Hepatocyte (in vitro differentiated cells): Measurements from ENCODE around the gene MED29. TPM values are rescaled to one million over a fixed set of nuclear protein-coding genes. Genes with fewer than 3 reads are reported as not detected.

Experiments
- DNase-seq: peaks from one replicate; pipeline ENCODE4 v3.0.0-alpha.2; 2016; ENCODE audit warnings: low spot score
- H2AFZ ChIP-seq: fragments of 200-600 bp; sonication (generic); 2 replicates; pipeline ENCODE4 v1.6.0; 2016; ENCODE audit warnings: antibody characterized with exemption, mild to moderate bottlenecking
- H3K27ac ChIP-seq: fragments of 200-600 bp; sonication (generic); 2 replicates; pipeline ENCODE4 v1.5.1; 2016; ENCODE audit warnings: mild to moderate bottlenecking
- H3K27me3 ChIP-seq: fragments of 200-600 bp; sonication (generic); 2 replicates; pipeline ENCODE4 v1.6.1; 2016
- H3K36me3 ChIP-seq: fragments of 200-600 bp; sonication (generic); replicated peaks from 2 replicates; pipeline ENCODE4 v1.5.1; 2016; ENCODE audit warnings: low read depth; ENCODE audit not compliant: insufficient read depth
- H3K4me1 ChIP-seq: fragments of 200-600 bp; sonication (generic); 2 replicates; pipeline ENCODE4 v1.5.1; 2016; ENCODE audit warnings: mild to moderate bottlenecking, moderate library complexity; ENCODE audit not compliant: insufficient read depth
- H3K4me2 ChIP-seq: fragments of 200-600 bp; sonication (generic); 2 replicates; pipeline ENCODE4 v1.6.0; 2016
- H3K4me3 ChIP-seq: fragments of 200-600 bp; sonication (generic); 2 replicates; pipeline ENCODE4 v1.5.1; 2016; ENCODE audit warnings: mild to moderate bottlenecking
- H3K79me2 ChIP-seq: fragments of 200-600 bp; sonication (generic); 2 replicates; pipeline ENCODE4 v1.6.0; 2017; ENCODE audit warnings: mild to moderate bottlenecking
- H3K9me2 ChIP-seq: fragments of 200-600 bp; sonication (generic); replicated peaks from 2 replicates; pipeline ENCODE4 v1.6.0; 2017; ENCODE audit warnings: mild to moderate bottlenecking; ENCODE audit not compliant: insufficient read depth
- H3K9me3 ChIP-seq: fragments of 200-600 bp; sonication (generic); 2 replicates; pipeline ENCODE4 v1.5.1; 2016; ENCODE audit warnings: low read depth, mild to moderate bottlenecking
- H4K20me1 ChIP-seq: fragments of 200-600 bp; sonication (generic); 2 replicates; pipeline ENCODE4 v1.6.0; 2016; ENCODE audit warnings: mild to moderate bottlenecking; ENCODE audit not compliant: insufficient read depth, poor library complexity, severe bottlenecking
- EZH2 ChIP-seq: fragments of 200-600 bp; sonication (generic); IDR thresholded peaks from 2 replicates; pipeline ENCODE4 v1.6.1; 2016; ENCODE audit warnings: antibody characterized with exemption, mild to moderate bottlenecking, borderline replicate concordance
- EZH2phosphoT487 ChIP-seq: fragments of 200-600 bp; sonication (generic); IDR thresholded peaks from one replicate; pipeline ENCODE4 v1.6.1; 2018; ENCODE audit warnings: antibody characterized with exemption, mild to moderate bottlenecking, low read depth, moderate library complexity; ENCODE audit not compliant: unreplicated experiment, severe bottlenecking
- WGBS: methylation state at CpG from one replicate; pipeline ENCODE4 v1.1.6; 2016; ENCODE audit warnings: low lambda C conversion rate; ENCODE audit errors: missing lambda C conversion rate; 5-methylcytosine and 5-hydroxymethylcytosine counted together
- polyA plus RNA-seq: library from polyadenylated mRNA; unstranded; fragments of >200 nt; fragmentation: Nextera tagmentation; extraction: Ambion mirVana; gene quantifications from 2 replicates; pipeline ENCODE4 v1.2.1, GENCODE V29; 2016
- total RNA-seq: library from RNA; depleted of rRNA; stranded (reverse); fragments of >200 nt; gene quantifications from 2 replicates; pipeline ENCODE4 v1.2.3, GENCODE V29; 2014
- TF ChIP-seq, protein P1 (sequence below): fragments of 200-600 bp; sonication (generic); IDR thresholded peaks from 2 replicates; pipeline ENCODE4 v1.5.1; 2016; ENCODE audit warnings: antibody characterized with exemption, mild to moderate bottlenecking; ENCODE audit not compliant: poor library complexity

Gene MED29
- total and polyA plus RNA-seq, 2 experiments from 2014 or later: 18.9 to 38.6 TPM

DNA sequence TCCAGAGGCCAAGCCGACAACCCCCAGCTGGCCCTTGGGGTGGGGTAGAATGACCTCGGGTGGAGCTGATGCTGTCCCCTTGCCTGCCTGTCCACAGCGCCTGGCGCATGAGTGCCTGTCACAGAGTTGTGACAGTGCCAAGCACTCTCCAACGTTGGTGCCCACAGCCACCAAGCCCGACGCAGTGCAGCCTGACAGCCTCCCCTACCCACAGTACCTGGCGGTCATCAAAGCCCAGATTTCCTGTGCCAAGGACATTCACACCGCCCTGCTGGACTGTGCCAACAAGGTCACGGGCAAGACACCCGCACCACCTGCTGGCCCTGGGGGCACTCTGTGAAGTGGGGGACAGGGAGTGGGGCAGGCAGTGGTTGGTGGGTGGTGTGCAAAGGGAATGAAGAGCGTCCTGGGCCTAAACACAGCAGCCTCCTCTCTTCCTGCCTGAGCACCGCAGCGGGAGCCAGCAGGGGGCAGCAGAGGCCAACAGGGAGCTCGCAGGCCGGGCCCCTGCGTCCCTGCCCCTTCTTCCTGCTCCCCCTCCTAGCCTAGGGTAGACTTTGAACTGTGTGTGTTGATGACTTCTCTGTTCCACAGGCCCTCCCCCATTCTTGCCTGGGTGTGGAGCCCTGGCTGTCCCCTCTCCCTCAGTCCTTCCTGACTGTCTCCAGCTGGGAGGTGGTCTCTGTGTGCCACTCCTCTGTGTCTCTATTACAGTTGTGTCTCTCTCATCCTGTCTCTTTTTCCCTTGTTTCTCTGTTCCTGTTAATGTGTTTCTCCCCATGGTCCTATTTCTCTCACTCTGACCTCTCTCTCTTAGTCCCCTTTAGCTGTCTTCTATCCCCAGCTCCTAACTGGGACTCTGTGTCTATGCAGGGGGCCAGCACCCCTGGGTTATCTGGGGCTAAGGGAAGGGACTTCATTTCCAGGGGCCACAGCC is 6.5 kb downstream of the MED29 start:
- no peaks in the 10 kb centered on the region for H3K9me2 ChIP-seq
- TF ChIP-seq, protein P1, sequence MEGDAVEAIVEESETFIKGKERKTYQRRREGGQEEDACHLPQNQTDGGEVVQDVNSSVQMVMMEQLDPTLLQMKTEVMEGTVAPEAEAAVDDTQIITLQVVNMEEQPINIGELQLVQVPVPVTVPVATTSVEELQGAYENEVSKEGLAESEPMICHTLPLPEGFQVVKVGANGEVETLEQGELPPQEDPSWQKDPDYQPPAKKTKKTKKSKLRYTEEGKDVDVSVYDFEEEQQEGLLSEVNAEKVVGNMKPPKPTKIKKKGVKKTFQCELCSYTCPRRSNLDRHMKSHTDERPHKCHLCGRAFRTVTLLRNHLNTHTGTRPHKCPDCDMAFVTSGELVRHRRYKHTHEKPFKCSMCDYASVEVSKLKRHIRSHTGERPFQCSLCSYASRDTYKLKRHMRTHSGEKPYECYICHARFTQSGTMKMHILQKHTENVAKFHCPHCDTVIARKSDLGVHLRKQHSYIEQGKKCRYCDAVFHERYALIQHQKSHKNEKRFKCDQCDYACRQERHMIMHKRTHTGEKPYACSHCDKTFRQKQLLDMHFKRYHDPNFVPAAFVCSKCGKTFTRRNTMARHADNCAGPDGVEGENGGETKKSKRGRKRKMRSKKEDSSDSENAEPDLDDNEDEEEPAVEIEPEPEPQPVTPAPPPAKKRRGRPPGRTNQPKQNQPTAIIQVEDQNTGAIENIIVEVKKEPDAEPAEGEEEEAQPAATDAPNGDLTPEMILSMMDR: peak; percentile 94
- no peak for TF ChIP-seq EZH2phosphoT487
- peaks cover 32% of the 10 kb centered on the region for H3K4me1 ChIP-seq
- peak overlapping the region; percentile 100 for H3K27ac ChIP-seq
- no peaks in the 10 kb centered on the region for H3K36me3 ChIP-seq
- peak; percentile 95 for DNase-seq
- H3K4me2 ChIP-seq: peak overlapping the region; percentile 64
- H2AFZ ChIP-seq: no peak overlapping the region
- H3K79me2 ChIP-seq: peaks cover 14% of the 10 kb centered on the region
- no peaks in the 10 kb centered on the region for H3K9me3 ChIP-seq
- no peaks in the 10 kb centered on the region for H3K27me3 ChIP-seq
- 55% methylated on average over 13 of the region's 17 CpGs for WGBS
- no peak overlapping the region for H3K4me3 ChIP-seq
- no peaks in the 10 kb centered on the region for H4K20me1 ChIP-seq

DNA sequence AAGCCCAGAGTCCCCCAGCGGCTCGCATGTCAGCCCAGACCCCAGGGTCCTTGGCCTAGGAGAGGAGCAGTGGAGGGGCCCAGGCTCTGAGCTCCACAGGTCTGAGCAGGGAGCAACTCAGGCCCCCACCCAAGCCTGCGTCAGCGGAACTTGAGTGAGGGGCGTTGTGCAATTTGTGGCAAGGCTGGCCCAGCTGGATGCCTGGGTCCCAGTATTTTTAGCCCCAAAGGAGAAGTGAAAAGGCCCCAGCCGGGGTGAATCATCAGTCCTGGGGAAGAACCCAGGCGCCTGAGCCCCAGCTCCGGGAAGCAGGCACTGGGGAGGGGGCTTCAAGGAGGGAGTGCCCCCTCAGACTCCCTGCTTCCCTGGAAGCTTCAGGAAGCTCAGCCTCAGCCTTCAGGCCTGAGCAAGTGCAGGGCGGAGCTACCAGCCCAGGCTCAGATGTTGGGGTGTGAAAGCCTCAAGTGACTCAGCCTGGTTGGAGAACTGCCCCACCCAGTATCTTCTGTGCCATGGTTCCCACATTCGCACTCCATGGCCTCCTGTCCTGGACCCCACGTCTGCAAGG is 7.2 kb downstream of the MED29 start:
- peaks cover 7% of the 10 kb centered on the region for H3K79me2 ChIP-seq
- no peaks in the 10 kb centered on the region for H3K9me3 ChIP-seq
- H3K9me2 ChIP-seq: no peaks in the 10 kb centered on the region
- H4K20me1 ChIP-seq: no peaks in the 10 kb centered on the region
- peak; percentile 82 for DNase-seq
- H2AFZ ChIP-seq: no peak overlapping the region
- TF ChIP-seq, protein P1: no peak
- no peak for TF ChIP-seq EZH2
- no peak for TF ChIP-seq EZH2phosphoT487
- H3K27ac ChIP-seq: peak overlapping the region; percentile 100
- no peaks in the 10 kb centered on the region for H3K36me3 ChIP-seq
- 80% methylated on average over 11 of the region's 11 CpGs for WGBS
- H3K4me3 ChIP-seq: no peak overlapping the region
- H3K4me1 ChIP-seq: peaks cover 38% of the 10 kb centered on the region
- H3K27me3 ChIP-seq: no peaks in the 10 kb centered on the region
- H3K4me2 ChIP-seq: peak overlapping the region; percentile 64

DNA sequence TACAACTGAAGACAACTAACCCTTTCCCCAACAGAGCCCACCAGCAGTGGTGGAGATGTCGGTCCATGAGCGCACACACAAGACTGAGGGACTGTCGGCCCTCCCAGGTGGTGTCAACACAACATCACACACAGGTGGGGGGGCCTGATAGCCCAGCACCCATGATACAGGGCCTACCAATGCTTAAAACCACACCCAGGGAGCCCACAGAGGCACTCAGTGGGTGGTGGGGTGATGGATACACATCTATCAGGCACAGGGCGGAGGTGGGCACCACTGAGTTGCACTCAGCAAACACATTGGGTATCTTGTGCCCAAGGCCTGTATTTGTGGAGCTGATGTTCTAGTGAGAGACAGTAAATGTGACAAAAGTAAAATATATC is 8.5 kb downstream of the MED29 start:
- 96% methylated on average over 4 of the region's 4 CpGs for WGBS
- H3K4me1 ChIP-seq: peaks cover 45% of the 10 kb centered on the region

More for the DNA sequence above, 8.5 kb downstream of the MED29 start:
- no peaks in the 10 kb centered on the region for H3K9me3 ChIP-seq
- peak overlapping the region; percentile 100 for H3K27ac ChIP-seq
- no peaks in the 10 kb centered on the region for H3K27me3 ChIP-seq
- no peak overlapping the region for H3K4me3 ChIP-seq
- no peak for TF ChIP-seq EZH2
- TF ChIP-seq EZH2phosphoT487: no peak
- TF ChIP-seq, protein P1: no peak
- DNase-seq: no peak
- no peaks in the 10 kb centered on the region for H3K9me2 ChIP-seq
- H3K79me2 ChIP-seq: peaks cover 2% of the 10 kb centered on the region
- no peak overlapping the region for H3K4me2 ChIP-seq
- H2AFZ ChIP-seq: no peak overlapping the region
- H3K36me3 ChIP-seq: no peaks in the 10 kb centered on the region
- H4K20me1 ChIP-seq: no peaks in the 10 kb centered on the region
